H1 (cell line): ENCODE measurements around the gene MIA2.

Source experiments
- ATF2 ChIP-seq: IDR thresholded peaks from 2 replicates; pipeline ENCODE4 v1.6.1; 2012; ENCODE audit warnings: low read length, inconsistent platforms
- CTCF ChIP-seq, 3 experiments: IDR thresholded peaks; 1 replicate in 2 of 3; 2 replicates in 1 of 3; pipeline versions ENCODE4 v1.5.1 to v1.6.1; 2011; ENCODE audit warnings: low read length in 3 of 3, mild to moderate bottlenecking in 3 of 3, inconsistent platforms in 2 of 3, low read depth in 1 of 3, moderate library complexity in 1 of 3; ENCODE audit not compliant: insufficient read depth in 1 of 3; ENCODE audit errors: control extremely low read depth in 1 of 3
- EP300 ChIP-seq, 2 experiments: IDR thresholded peaks; 1 replicate in 1 of 2; 2 replicates in 1 of 2; pipeline ENCODE4 v1.6.1; 2011 to 2012; ENCODE audit warnings: low read depth in 2 of 2, low read length in 2 of 2, mild to moderate bottlenecking in 2 of 2, borderline replicate concordance in 1 of 2, inconsistent platforms in 1 of 2, moderate library complexity in 1 of 2
- HDAC2 ChIP-seq, 2 experiments: fragments of 300-600 bp in 1 of 2; sonication (generic) in 1 of 2; IDR thresholded peaks; 2 replicates each; pipeline ENCODE4 v1.6.1; 2011 to 2012; ENCODE audit warnings: low read depth in 2 of 2, low read length in 2 of 2, mild to moderate bottlenecking in 2 of 2, moderate library complexity in 2 of 2, borderline replicate concordance in 1 of 2, inconsistent platforms in 1 of 2
- PHF8 ChIP-seq: fragments of 200-600 bp; sonication (generic); conservative IDR thresholded peaks from 2 replicates; pipeline ENCODE4 v1.7.1; 2012; ENCODE audit warnings: low read depth, mild to moderate bottlenecking, inconsistent platforms, low read length, moderate library complexity
- POLR2A ChIP-seq, 2 experiments: IDR thresholded peaks; 1 replicate in 1 of 2; 2 replicates in 1 of 2; pipeline ENCODE4 v1.6.1; 2011; ENCODE audit warnings: low read depth in 2 of 2, low read length in 2 of 2, mild to moderate bottlenecking in 2 of 2; ENCODE audit errors: control extremely low read depth in 1 of 2
- POLR2AphosphoS5 ChIP-seq: IDR thresholded peaks from 2 replicates; pipeline ENCODE4 v1.6.1; 2011; ENCODE audit warnings: low read depth, low read length
- RAD21 ChIP-seq, 2 experiments: IDR thresholded peaks in 1 of 2; conservative IDR thresholded peaks in 1 of 2; 2 replicates each; pipeline ENCODE4 v1.6.1; 2011; ENCODE audit warnings: low read depth in 2 of 2, low read length in 2 of 2, improper control_type of control experiment in 1 of 2, inconsistent platforms in 1 of 2, mild to moderate bottlenecking in 1 of 2, moderate library complexity in 1 of 2
- RNF2 ChIP-seq: fragments of 200-900, 300-1000 bp; sonication (generic); IDR thresholded peaks from 2 replicates; pipeline ENCODE4 v1.7.1; 2016; ENCODE audit warnings: borderline replicate concordance, low read depth, mild to moderate bottlenecking, antibody characterized with exemption, low read length; ENCODE audit not compliant: poor library complexity, severe bottlenecking; ENCODE audit errors: missing control alignments
- SIN3A ChIP-seq, 2 experiments: IDR thresholded peaks in 1 of 2; conservative IDR thresholded peaks in 1 of 2; 2 replicates each; pipeline ENCODE4 v1.6.1; 2011 to 2012; ENCODE audit warnings: low read length in 2 of 2, improper control_type of control experiment in 1 of 2, low read depth in 1 of 2, mild to moderate bottlenecking in 1 of 2
- TEAD4 ChIP-seq: IDR thresholded peaks from 2 replicates; pipeline ENCODE4 v1.6.1; 2012; ENCODE audit warnings: low read depth, low read length, inconsistent platforms, mixed read lengths

- TF ChIP-seq CTCF (IDR thresholded peaks at IDR 0.05; ENCODE audit: control extremely low read depth in 1 of 3, insufficient read depth in 1 of 3, low read depth in 1 of 3, low read length in 3 of 3) (no peak), ATF2 (no peak), POLR2A (IDR thresholded peaks at IDR 0.05; ENCODE audit: control extremely low read depth in 1 of 2, low read depth in 2 of 2, low read length in 2 of 2) (no peak), RAD21 (IDR thresholded peaks at IDR 0.05 in 1 of 2, conservative IDR thresholded peaks at IDR 0.05 in 1 of 2; ENCODE audit: low read depth in 2 of 2, low read length in 2 of 2) (no peak), EP300 (IDR thresholded peaks at IDR 0.05; ENCODE audit: borderline replicate concordance in 1 of 2, low read depth in 2 of 2, low read length in 2 of 2) (no peak), TEAD4 (no peak), PHF8 (no peak), RNF2 (no peak), POLR2AphosphoS5 (no peak), HDAC2 (IDR thresholded peaks at IDR 0.05; ENCODE audit: borderline replicate concordance in 1 of 2, low read depth in 2 of 2, low read length in 2 of 2) (no peak), SIN3A (conservative IDR thresholded peaks at IDR 0.05 in 1 of 2, IDR thresholded peaks at IDR 0.05 in 1 of 2; ENCODE audit: low read depth in 1 of 2, low read length in 2 of 2) (no peak)
Measured at GRCh38 chr14:39302124-39302810, 68.6 kb downstream of the MIA2 start.
